H1 (cell line): ENCODE results near the gene ATP5F1E. TPM values are rescaled to one million over a fixed set of nuclear protein-coding genes. Genes with fewer than 3 reads are reported as not detected.

Source experiments
- CTCF ChIA-PET: fragments of 300-600 bp; sonication (Branson Sonifier 250); formaldehyde crosslinking; loops from one replicate; lab custom pipeline; 2021; ENCODE audit not compliant: partially characterized antibody; lab: Charles Lee
- POLR2A ChIA-PET: fragments of 300-600 bp; sonication (Branson Sonifier 250); formaldehyde crosslinking; loops from one replicate; lab custom pipeline; 2021; ENCODE audit warnings: inconsistent platforms; ENCODE audit not compliant: partially characterized antibody; lab: Charles Lee
- DNase-seq, 2 experiments: peaks; one replicate each; pipeline versions ENCODE4 v3.0.0 to v3.0.0-alpha.2; 2010 to 2022; ENCODE audit warnings: low spot score in 2 of 2, low read depth in 1 of 2, mixed read lengths in 1 of 2
- FAIRE-seq: peaks from 2 replicates; lab custom pipeline; 2011; peaks lifted over from hg19 to GRCh38; lab: Jason Lieb, UNC
- H2AFZ ChIP-seq: 2 replicates; pipeline ENCODE4 v1.8.1; 2012; ENCODE audit warnings: low read length, inconsistent platforms
- H2AK5ac ChIP-seq: 2 replicates; pipeline ENCODE4 v1.6.1; 2013; ENCODE audit warnings: low read depth, low read length
- H2BK120ac ChIP-seq: replicated peaks from 2 replicates; pipeline ENCODE3; 2013; ENCODE audit warnings: low read depth, low read length, inconsistent platforms
- H2BK12ac ChIP-seq: 2 replicates; pipeline ENCODE4 v1.6.1; 2013; ENCODE audit warnings: low read depth, low read length
- H2BK15ac ChIP-seq: 2 replicates; pipeline ENCODE4 v1.6.1; 2013; ENCODE audit warnings: low read length
- H2BK20ac ChIP-seq: 2 replicates; pipeline ENCODE4 v1.6.1; 2013; ENCODE audit warnings: low read length
- H2BK5ac ChIP-seq: 2 replicates; pipeline ENCODE4 v1.6.1; 2013; ENCODE audit warnings: low read depth, low read length
- H3K14ac ChIP-seq: 2 replicates; pipeline ENCODE4 v1.6.1; 2013; ENCODE audit warnings: inconsistent platforms; ENCODE audit not compliant: insufficient read length
- H3K18ac ChIP-seq: 2 replicates; pipeline ENCODE4 v1.6.1; 2013; ENCODE audit warnings: low read length; ENCODE audit errors: extremely low read depth
- H3K23ac ChIP-seq: 2 replicates; pipeline ENCODE4 v1.6.1; 2013; ENCODE audit warnings: inconsistent platforms; ENCODE audit not compliant: insufficient read length
- H3K23me2 ChIP-seq: 2 replicates; pipeline ENCODE4 v1.6.1; 2013; ENCODE audit warnings: low read depth, low read length
- H3K27ac ChIP-seq: 2 replicates; pipeline ENCODE4 v1.6.1; 2011; ENCODE audit warnings: low read depth, low read length, inconsistent platforms
- H3K27me3 ChIP-seq, 4 experiments: replicated peaks in 1 of 4; 1 replicate in 1 of 4; 2 replicates in 3 of 4; pipeline versions ENCODE4 v1.6.1 to v1.8.1; 2011 to 2013; ENCODE audit warnings: low read length in 3 of 4, mild to moderate bottlenecking in 3 of 4, inconsistent platforms in 2 of 4, mixed read lengths in 2 of 4, moderate library complexity in 1 of 4; ENCODE audit not compliant: control insufficient read depth in 3 of 4, insufficient read depth in 3 of 4; ENCODE audit errors: extremely low read depth in 1 of 4
- H3K36me3 ChIP-seq, 4 experiments: 2 replicates each; pipeline versions ENCODE4 v1.6.1 to v1.8.1; 2011 to 2013; ENCODE audit warnings: mild to moderate bottlenecking in 4 of 4, low read length in 3 of 4, moderate library complexity in 2 of 4, control low read depth in 1 of 4, inconsistent platforms in 1 of 4; ENCODE audit not compliant: insufficient read depth in 4 of 4, control insufficient read depth in 2 of 4
- H3K4ac ChIP-seq: replicated peaks from 2 replicates; pipeline ENCODE3; 2013; ENCODE audit warnings: low read length, low read depth, mixed read lengths, inconsistent platforms; ENCODE audit not compliant: insufficient read length
- H3K4me1 ChIP-seq, 4 experiments: replicated peaks in 1 of 4; 1 replicate in 1 of 4; 2 replicates in 3 of 4; pipeline versions ENCODE4 v1.6.1 to v1.8.1; 2011 to 2013; ENCODE audit warnings: low read length in 3 of 4, inconsistent platforms in 2 of 4, mixed read lengths in 1 of 4; ENCODE audit not compliant: insufficient read depth in 4 of 4, control insufficient read depth in 3 of 4
- H3K4me2 ChIP-seq, 2 experiments: 2 replicates each; pipeline versions ENCODE4 v1.6.1 to v1.8.1; 2011 to 2013; ENCODE audit warnings: low read depth in 2 of 2, low read length in 2 of 2, control low read depth in 1 of 2, inconsistent platforms in 1 of 2, mild to moderate bottlenecking in 1 of 2; ENCODE audit not compliant: insufficient read depth in 1 of 2
- H3K4me3 ChIP-seq, 4 experiments: fragments of 200-600, 300-600 bp in 1 of 4; sonication (generic), shearing (Covaris generic), sonication (Bioruptor Twin) in 1 of 4; 2 replicates each; pipeline versions ENCODE4 v1.5.1 to v1.8.1; 2011 to 2016; ENCODE audit warnings: low read length in 4 of 4, low read depth in 3 of 4, control low read depth in 2 of 4, inconsistent platforms in 2 of 4, mild to moderate bottlenecking in 2 of 4, mixed read lengths in 1 of 4, moderate library complexity in 1 of 4; ENCODE audit not compliant: insufficient read depth in 2 of 4; ENCODE audit errors: extremely low read depth in 1 of 4
- H3K56ac ChIP-seq: replicated peaks from 2 replicates; pipeline ENCODE3; 2013; ENCODE audit warnings: low read depth, mild to moderate bottlenecking, mixed read lengths, low read length, inconsistent platforms; ENCODE audit not compliant: insufficient read length
- H3K79me1 ChIP-seq: 2 replicates; pipeline ENCODE4 v1.6.1; 2013; ENCODE audit warnings: low read depth, low read length, control low read depth
- H3K79me2 ChIP-seq, 2 experiments: 2 replicates each; pipeline versions ENCODE4 v1.6.1 to v1.8.1; 2012 to 2013; ENCODE audit warnings: low read length in 2 of 2, mild to moderate bottlenecking in 2 of 2, inconsistent platforms in 1 of 2; ENCODE audit not compliant: insufficient read depth in 2 of 2, control insufficient read depth in 1 of 2
- H3K9ac ChIP-seq, 4 experiments: replicated peaks in 1 of 4; 1 replicate in 1 of 4; 2 replicates in 3 of 4; pipeline versions ENCODE4 v1.6.1 to v1.8.1; 2011 to 2013; ENCODE audit warnings: low read depth in 3 of 4, low read length in 3 of 4, control low read depth in 2 of 4, mild to moderate bottlenecking in 2 of 4, moderate library complexity in 2 of 4, inconsistent platforms in 1 of 4; ENCODE audit errors: extremely low read depth in 1 of 4
- H3K9me3 ChIP-seq, 2 experiments: 2 replicates each; pipeline versions ENCODE4 v1.6.1 to v1.8.1; 2012 to 2013; ENCODE audit warnings: mild to moderate bottlenecking in 2 of 2, moderate library complexity in 2 of 2, control low read depth in 1 of 2, inconsistent platforms in 1 of 2, low read depth in 1 of 2, low read length in 1 of 2, mixed read lengths in 1 of 2; ENCODE audit not compliant: insufficient read depth in 2 of 2
- H4K20me1 ChIP-seq, 2 experiments: replicated peaks in 1 of 2; 2 replicates each; pipeline versions ENCODE3 to v1.8.1; 2011 to 2013; ENCODE audit warnings: inconsistent platforms in 2 of 2, low read length in 2 of 2, mild to moderate bottlenecking in 1 of 2; ENCODE audit not compliant: insufficient read depth in 2 of 2, control insufficient read depth in 1 of 2
- H4K5ac ChIP-seq: 2 replicates; pipeline ENCODE4 v1.6.1; 2013; ENCODE audit warnings: low read length, low read depth, mixed read lengths, inconsistent platforms; ENCODE audit not compliant: insufficient read length
- H4K8ac ChIP-seq: 2 replicates; pipeline ENCODE4 v1.8.0; 2013; ENCODE audit warnings: mild to moderate bottlenecking, moderate library complexity, low read length, inconsistent platforms; ENCODE audit not compliant: insufficient read depth; ENCODE audit errors: extremely low read depth
- H4K91ac ChIP-seq: replicated peaks from 2 replicates; pipeline ENCODE3; 2013; ENCODE audit warnings: low read length, mixed read lengths, inconsistent platforms; ENCODE audit not compliant: insufficient read length
- JUND ChIP-seq: IDR thresholded peaks from 2 replicates; pipeline ENCODE4 v1.6.1; 2011; ENCODE audit warnings: mild to moderate bottlenecking, improper control_type of control experiment, low read length
- KDM4A ChIP-seq: IDR thresholded peaks from one replicate; pipeline ENCODE4 v1.7.1; 2012; ENCODE audit warnings: low read depth, mild to moderate bottlenecking, moderate library complexity, low read length, inconsistent platforms; ENCODE audit not compliant: severe bottlenecking
- NANOG ChIP-seq: IDR thresholded peaks from 2 replicates; pipeline ENCODE4 v1.6.1; 2011; ENCODE audit warnings: low read length, low read depth, mild to moderate bottlenecking, inconsistent platforms; ENCODE audit not compliant: insufficient read depth, poor library complexity, severe bottlenecking
- NRF1 ChIP-seq: IDR thresholded peaks from 2 replicates; pipeline ENCODE4 v1.6.1; 2011; ENCODE audit warnings: mild to moderate bottlenecking, low read depth, low read length, improper control_type of control experiment
- POU5F1 ChIP-seq: IDR thresholded peaks from 2 replicates; pipeline ENCODE4 v1.6.1; 2011; ENCODE audit warnings: low read depth, mild to moderate bottlenecking, low read length, moderate library complexity
- SRF ChIP-seq: IDR thresholded peaks from 2 replicates; pipeline ENCODE4 v1.6.1; 2011; ENCODE audit warnings: mild to moderate bottlenecking, low read depth, low read length, moderate library complexity
- YY1 ChIP-seq: IDR thresholded peaks from 2 replicates; pipeline ENCODE4 v1.6.1; 2011; ENCODE audit warnings: low read depth, mild to moderate bottlenecking, low read length
- WGBS, 2 experiments: shearing (Covaris generic) in 1 of 2; methylation state at CpG; one replicate each; pipeline versions ENCODE4 v1.1.6 to v1.1.7; 2013 to 2015; ENCODE audit warnings: low lambda C conversion rate in 2 of 2, mixed read lengths in 2 of 2, inconsistent platforms in 1 of 2, low coverage in 1 of 2, missing lambda C conversion rate in 1 of 2; ENCODE audit not compliant: insufficient replicate concordance in 2 of 2, insufficient coverage in 1 of 2, insufficient read length in 1 of 2; ENCODE audit errors: extremely low coverage in 1 of 2, missing lambda C conversion rate in 1 of 2; 5-methylcytosine and 5-hydroxymethylcytosine counted together
- polyA plus RNA-seq, 7 experiments: library from polyadenylated mRNA; depleted of rRNA in 3 of 7; stranded (reverse) in 5 of 7; unstranded in 2 of 7; fragments of >200 nt in 5 of 7; fragments of 200-250 nt in 2 of 7; gene quantifications; 1 replicate in 5 of 7; 2 replicates in 1 of 7; 4 replicates in 1 of 7; pipeline versions ENCODE4 v1.2.1 to v1.2.3, GENCODE V29; 2011 to 2013; ENCODE audit warnings: missing spikeins in 2 of 7, mixed read lengths in 2 of 7
- total RNA-seq: library from RNA; stranded (reverse); fragmentation: NEBNext Ultra II Directional; extraction: Animal tissue kit (Norgen Biotek cat#: 25700); gene quantifications from 2 replicates; pipeline ENCODE4 v1.2.1, GENCODE V29; 2021
- TF ChIP-seq, protein P1 (sequence below): IDR thresholded peaks from 2 replicates; pipeline ENCODE4 v1.6.1; 2012; ENCODE audit warnings: low read length, inconsistent platforms
- TF ChIP-seq, protein P2 (sequence below): IDR thresholded peaks from 2 replicates; pipeline ENCODE4 v1.6.1; 2012; ENCODE audit warnings: inconsistent platforms

ATP5F1E gene
- total and polyA plus RNA-seq, 2 of the 8 experiments (the other 6 are each of a cell fraction or from before 2014, with no cell fraction given) = 15.7 to 47.8 TPM

DNA sequence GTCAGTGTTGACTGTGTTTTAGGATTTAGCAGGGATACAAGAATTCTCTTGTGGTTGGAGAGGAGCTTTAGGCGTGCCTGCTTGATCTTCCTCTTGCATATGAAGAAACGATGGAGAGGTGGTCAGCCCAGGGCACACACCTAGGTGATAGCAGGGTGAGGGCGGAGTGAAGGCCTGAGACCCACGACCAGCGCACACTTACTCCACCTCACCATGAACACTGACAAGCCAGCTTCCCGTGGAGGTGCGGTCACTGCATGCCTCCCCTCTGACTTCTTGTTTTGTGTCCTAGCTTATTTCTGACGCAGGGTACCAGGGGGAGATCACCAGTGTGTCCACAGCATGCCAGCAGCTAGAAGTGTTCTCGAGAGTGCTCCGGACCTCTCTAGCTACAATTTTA, 42.9 kb downstream of the ATP5F1E start:
- peaks cover 0 to 18% of the 10 kb centered on the region in 2 experiments; a peak in 2 of 4 replicates for H3K79me2 ChIP-seq
- FAIRE-seq (no peak), DNase-seq (no peak)
- no peaks in the 10 kb centered on the region for H3K4me1 ChIP-seq
- ChIA-PET CTCF (no interaction called here), POLR2A (interaction anchor here (0.8 to 1.2 kb wide), 3 partner anchors 7 to 8 kb away, joined by 3 to 4 read pairs (median 4); partner anchors contain the start of gene NELFCD)
- H3K4ac ChIP-seq = no peak overlapping the region
- H3K27me3 ChIP-seq = no peaks in the 10 kb centered on the region
- H2BK20ac ChIP-seq = no peak overlapping the region
- no peak overlapping the region for H3K14ac ChIP-seq
- no peak overlapping the region for H4K5ac ChIP-seq
- 80% methylated on average over 10 of the region's 10 CpGs; no CpG with 5 or more reads in 1 of the 2 experiments for WGBS, 2 experiments
- H3K36me3 ChIP-seq = peaks cover 33 to 73% (median 64%) of the 10 kb centered on the region in 4 experiments
- TF ChIP-seq, protein P1, sequence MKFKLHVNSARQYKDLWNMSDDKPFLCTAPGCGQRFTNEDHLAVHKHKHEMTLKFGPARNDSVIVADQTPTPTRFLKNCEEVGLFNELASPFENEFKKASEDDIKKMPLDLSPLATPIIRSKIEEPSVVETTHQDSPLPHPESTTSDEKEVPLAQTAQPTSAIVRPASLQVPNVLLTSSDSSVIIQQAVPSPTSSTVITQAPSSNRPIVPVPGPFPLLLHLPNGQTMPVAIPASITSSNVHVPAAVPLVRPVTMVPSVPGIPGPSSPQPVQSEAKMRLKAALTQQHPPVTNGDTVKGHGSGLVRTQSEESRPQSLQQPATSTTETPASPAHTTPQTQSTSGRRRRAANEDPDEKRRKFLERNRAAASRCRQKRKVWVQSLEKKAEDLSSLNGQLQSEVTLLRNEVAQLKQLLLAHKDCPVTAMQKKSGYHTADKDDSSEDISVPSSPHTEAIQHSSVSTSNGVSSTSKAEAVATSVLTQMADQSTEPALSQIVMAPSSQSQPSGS = no peak
- TF ChIP-seq SRF (no peak), NRF1 (no peak), JUND (no peak), POU5F1 (no peak), YY1 (no peak), KDM4A (no peak), NANOG (no peak)
- TF ChIP-seq, protein P2, sequence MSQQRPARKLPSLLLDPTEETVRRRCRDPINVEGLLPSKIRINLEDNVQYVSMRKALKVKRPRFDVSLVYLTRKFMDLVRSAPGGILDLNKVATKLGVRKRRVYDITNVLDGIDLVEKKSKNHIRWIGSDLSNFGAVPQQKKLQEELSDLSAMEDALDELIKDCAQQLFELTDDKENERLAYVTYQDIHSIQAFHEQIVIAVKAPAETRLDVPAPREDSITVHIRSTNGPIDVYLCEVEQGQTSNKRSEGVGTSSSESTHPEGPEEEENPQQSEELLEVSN = no peak
- no peak overlapping the region for H4K8ac ChIP-seq
- no peaks in the 10 kb centered on the region for H3K9me3 ChIP-seq
- peaks cover 2 to 14% of the 10 kb centered on the region in 2 experiments for H4K20me1 ChIP-seq
- H2BK12ac ChIP-seq = no peak overlapping the region
- H3K23ac ChIP-seq = no peak overlapping the region
- peaks cover 8% of the 10 kb centered on the region; the same call in 1 of the 2 replicates for H3K79me1 ChIP-seq
- no peaks in the 10 kb centered on the region for H3K23me2 ChIP-seq
- no peak overlapping the region for H3K56ac ChIP-seq
- H3K27ac ChIP-seq = no peak overlapping the region
- H2BK15ac ChIP-seq = no peak overlapping the region
- H2AFZ ChIP-seq = no peak overlapping the region
- no peak overlapping the region for H3K4me2 ChIP-seq
- no peak overlapping the region for H4K91ac ChIP-seq
- H2BK120ac ChIP-seq = no peak overlapping the region
- H2BK5ac ChIP-seq = no peak overlapping the region
- H3K18ac ChIP-seq = no peak overlapping the region
- H3K9ac ChIP-seq = no peak overlapping the region
- H3K4me3 ChIP-seq = no peak overlapping the region
- no peak overlapping the region for H2AK5ac ChIP-seq
